Erythroblast (primary cell): ENCODE data around the gene PLCL1.

Experiments
- DNase-seq, 2 experiments: peaks; one replicate each; lab custom pipeline; 2025; lab: John Stamatoyannopoulos, UW
- GATA1 ChIP-seq: IDR thresholded peaks from 2 replicates; pipeline ENCODE4 v1.6.1; 2011; ENCODE audit warnings: low read depth, mild to moderate bottlenecking, control low read depth, low read length, moderate library complexity
- POLR2A ChIP-seq: IDR thresholded peaks from 2 replicates; pipeline ENCODE4 v1.6.1; 2011; ENCODE audit warnings: mild to moderate bottlenecking, low read length

The PLCL1 gene

DNA sequence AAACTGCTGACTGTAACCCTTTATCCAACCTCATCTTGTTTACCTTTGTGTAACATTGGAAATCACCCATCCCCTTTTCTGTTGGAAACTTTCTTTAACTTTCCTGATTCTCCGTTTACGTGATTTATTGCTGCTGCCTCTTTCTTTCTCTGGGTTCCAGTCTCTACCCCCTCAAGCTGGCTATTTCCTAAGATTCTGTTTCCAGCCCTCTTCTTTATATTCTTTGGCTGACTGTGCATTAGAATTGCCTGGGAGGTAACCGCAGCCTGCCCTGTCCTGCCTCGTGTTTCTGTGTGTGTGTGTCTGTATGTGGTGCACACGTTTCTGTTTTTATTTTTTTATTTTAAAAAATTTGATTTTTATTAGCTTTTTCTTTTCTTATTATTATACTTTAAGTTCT lies 229.2 kb downstream of the PLCL1 start:
- no peak for TF ChIP-seq POLR2A
- TF ChIP-seq GATA1, result no peak
- no peak for DNase-seq

DNA sequence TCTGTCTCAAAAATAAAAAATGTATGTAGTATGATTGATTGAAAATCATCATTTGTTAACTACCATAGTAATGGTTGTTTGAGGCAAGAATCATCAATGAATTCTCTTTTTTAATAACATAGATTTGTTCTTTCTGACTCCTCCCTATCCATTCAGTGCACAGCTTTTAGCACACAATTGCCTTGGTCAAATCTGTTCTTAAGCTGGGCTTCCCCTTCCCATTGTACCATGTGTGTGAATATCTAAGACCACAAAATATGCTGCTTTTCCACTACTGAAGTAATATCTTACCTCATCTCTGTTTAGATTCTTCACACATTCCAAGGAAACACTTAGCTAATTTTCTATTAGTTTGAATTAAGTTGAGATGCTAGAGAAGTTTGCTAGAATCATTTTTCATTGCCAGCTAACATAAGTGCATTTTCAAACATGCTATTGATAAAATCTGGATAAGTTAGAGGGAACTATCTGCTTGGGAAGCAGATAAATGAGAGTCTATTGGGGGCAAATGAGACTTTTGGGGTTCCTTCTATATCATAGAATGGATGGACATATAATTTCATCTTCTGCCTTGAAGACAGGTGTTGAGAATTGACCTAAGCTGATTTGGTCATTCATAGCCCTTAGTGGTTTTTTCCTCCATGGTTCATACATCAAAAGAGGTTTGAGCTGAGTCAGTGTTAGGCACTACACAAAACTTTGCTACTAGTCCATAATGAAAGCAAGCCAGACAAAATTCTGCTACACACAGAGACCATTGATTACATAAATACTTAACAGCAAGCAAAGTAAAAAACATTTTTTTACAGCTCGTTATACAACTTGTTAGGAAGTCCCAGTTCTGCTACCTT lies 231.9 kb downstream of the PLCL1 start:
- TF ChIP-seq POLR2A, result no peak
- no peak for TF ChIP-seq GATA1
- DNase-seq, result no peak

- DNase-seq, result no peak
- TF ChIP-seq POLR2A (no peak), GATA1 (no peak)
Measured at GRCh38 chr2:198040835-198041234, 236.4 kb downstream of the PLCL1 start.

DNA sequence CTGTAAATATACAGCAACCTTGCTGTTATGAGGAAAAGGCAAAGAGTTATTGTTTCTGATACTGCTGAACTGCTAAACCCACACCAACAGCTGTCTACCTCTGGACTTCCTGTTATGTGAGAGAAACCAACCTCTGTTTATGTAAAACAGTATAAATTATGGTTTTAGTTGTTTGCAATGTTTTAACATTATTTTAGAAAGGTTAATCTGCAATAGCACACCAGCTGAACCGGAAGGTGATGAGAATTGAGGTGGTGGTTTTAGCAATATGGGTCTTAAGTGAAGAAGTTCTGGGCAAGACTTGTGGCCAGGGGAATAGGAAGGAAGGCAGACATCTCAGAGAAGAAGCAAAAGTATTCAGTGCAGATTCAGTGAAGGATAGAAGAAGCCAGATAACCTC lies 237.8 kb downstream of the PLCL1 start:
- no peak for TF ChIP-seq POLR2A
- no peak for TF ChIP-seq GATA1
- DNase-seq, result no peak

- DNase-seq, result no peak
- TF ChIP-seq POLR2A (no peak), GATA1 (no peak)
Measured at GRCh38 chr2:198044777-198045176, 240.4 kb downstream of the PLCL1 start.

DNA sequence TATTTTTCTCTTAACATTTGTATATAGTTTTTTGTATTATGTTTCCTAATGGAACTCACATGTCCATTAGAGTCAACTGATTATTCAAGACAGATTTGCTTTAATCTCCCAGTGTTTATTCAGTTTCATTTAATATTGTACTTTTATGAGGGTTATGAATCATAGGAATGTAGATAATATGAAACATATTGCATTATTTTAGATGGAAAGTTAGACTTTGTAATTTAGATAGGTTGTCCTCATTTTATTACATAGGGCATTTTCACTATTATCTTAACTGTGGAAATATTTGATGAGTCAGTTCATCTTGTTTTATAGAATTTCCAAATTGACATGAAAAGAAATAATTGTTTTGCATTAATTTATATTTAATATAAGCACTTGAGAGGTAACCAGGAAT lies 240.8 kb downstream of the PLCL1 start:
- no peak for DNase-seq
- TF ChIP-seq GATA1 (no peak), POLR2A (no peak)

- no peak for DNase-seq
Measured at GRCh38 chr2:198052741-198053140, 248.3 kb downstream of the PLCL1 start.

DNA sequence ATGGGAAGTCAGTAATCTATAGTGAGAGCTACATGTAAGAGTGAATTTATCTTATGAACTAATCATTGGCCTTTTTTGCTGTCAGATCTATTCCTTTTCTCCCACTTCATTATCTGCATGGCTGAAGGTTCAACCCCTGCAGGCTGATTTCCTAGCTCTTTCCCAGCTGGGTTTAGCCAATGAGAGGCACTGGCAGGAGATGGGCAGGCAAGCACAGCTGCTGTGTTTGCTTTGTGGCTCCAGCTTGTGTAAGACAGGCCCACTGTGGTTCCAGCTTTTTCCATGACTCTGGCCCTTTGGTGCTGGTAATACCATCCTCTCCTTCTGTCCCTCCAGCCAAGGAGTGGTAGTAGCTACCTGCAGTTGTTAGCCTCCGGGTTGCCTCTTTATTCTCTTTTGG lies 248.8 kb downstream of the PLCL1 start:
- TF ChIP-seq GATA1 (no peak), POLR2A (no peak)
- DNase-seq, result no peak

More at GRCh38 chr2:198052741-198053140, 248.3 kb downstream of the PLCL1 start:
- TF ChIP-seq POLR2A, result no peak
- no peak for TF ChIP-seq GATA1

DNA sequence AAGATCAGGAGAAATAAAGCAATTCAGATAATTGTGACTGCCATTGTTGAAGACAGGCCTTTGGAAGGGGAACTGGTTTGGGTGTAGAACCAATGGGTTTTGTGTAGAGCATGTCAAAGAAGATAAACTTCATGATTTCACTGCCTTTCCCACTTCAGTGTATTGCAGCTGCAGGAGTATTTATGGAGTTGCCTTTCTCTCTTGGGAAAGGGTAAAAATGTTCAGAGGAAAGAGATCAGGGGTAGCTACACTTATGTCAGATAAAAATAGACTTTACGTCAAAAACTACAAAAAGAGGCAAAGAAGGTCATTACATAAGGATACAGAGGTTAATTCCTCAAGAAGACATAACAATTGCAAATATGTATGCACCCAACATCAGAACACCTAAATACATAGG lies 249.4 kb downstream of the PLCL1 start:
- DNase-seq, result no peak
- TF ChIP-seq GATA1, result no peak
- no peak for TF ChIP-seq POLR2A

- no peak for TF ChIP-seq POLR2A
- TF ChIP-seq GATA1, result no peak
- peak; percentile 27 to 52 for DNase-seq
Measured at GRCh38 chr2:198054299-198054698, 249.9 kb downstream of the PLCL1 start.

DNA sequence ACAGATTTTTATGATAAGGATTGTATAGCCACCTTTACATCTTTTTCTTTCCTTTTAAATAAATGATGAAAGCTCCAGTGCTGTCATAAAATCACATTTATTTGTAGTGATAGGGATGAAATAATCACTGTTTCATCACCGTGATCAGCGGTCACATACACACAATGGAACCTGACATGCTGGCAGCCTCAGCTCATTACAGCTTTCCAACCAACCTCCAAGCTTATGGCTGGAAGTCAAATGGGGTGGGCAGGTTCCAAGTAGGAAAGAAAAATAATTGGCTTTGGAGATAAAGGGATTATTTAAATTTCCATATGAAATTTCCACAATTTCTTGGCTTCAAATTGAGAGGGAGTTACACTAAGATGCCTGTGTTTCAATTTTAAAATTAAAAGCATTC lies 251.3 kb downstream of the PLCL1 start:
- TF ChIP-seq GATA1, result no peak
- TF ChIP-seq POLR2A, result no peak
- DNase-seq, result no peak

GRCh38 chr2:198056836-198057235 lies 252.4 kb downstream of the PLCL1 start:
- TF ChIP-seq GATA1 (no peak), POLR2A (no peak)
- no peak for DNase-seq

GRCh38 chr2:198059800-198060199 lies 255.4 kb downstream of the PLCL1 start:
- TF ChIP-seq POLR2A (no peak), GATA1 (no peak)
- DNase-seq, result no peak

DNA sequence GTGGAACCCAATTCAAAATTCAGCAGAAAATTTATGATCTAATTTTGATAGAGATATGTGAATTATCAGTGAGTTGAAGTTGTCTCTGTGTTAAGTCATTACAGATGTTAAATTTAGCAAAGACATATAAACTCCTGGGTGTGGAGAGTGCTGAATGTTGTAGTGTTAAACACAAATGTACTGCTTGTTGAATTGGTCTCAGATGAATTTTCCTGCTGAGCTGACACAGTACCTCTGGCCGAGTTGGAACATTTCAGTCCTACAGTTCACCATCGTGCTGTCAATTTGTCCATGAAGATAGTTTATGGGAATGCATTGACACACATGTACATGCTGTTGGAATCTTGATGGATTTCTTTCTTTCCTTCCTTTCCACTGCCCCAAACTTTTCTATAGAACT lies 255.9 kb downstream of the PLCL1 start:
- no peak for TF ChIP-seq GATA1
- no peak for DNase-seq

DNA sequence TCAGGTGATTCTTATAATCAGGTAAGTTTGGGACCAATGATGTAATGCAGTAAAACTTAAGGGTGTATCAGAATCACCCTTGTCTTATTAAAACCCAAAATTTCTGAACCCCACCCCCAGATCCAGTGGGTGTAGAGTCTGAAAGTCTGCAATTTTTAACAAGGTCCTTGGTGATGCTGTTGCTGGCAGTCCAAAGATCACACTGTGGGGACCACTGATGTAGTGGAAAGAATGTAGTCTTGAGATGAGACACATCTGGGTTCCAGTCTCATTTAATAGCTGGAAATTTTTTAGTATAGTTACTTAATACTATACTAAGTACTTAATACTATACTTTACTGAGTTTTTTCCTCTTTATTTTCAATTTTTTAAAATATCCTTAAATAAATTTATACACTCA lies 258.4 kb downstream of the PLCL1 start:
- TF ChIP-seq GATA1, result no peak
- no peak for DNase-seq
